ENCODE results near the gene ACACB.
A peak's percentile ranks its signal among the peaks of the same experiment; 100 is the strongest.

Gene ACACB

DNA sequence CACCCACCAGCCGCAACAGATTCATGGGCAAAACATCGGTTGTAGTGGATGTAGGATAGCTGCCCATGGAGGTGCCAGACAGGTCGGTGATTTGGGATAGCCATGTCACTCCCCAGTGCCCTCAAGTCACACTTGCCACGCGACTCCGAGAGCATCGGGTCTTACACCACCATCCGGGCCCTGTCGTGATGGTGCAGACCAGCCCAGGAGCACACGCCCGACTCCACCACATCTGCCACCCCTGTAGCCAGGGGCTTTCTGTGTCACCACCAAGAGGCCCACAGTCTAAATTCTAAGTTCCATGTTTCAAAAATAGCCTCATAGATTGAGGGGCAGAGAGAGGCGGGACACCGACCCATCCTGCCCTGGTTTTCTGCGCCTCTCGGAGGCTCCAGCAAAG lies 174.7 kb downstream of the ACACB start:
- no peaks in the 10 kb centered on the region for H3K36me3 Mint-ChIP-seq (ENCODE audit: low read depth)
- H3K9me3 Mint-ChIP-seq: no peaks in the 10 kb centered on the region
- peaks cover 35% of the 10 kb centered on the region for H3K27me3 Mint-ChIP-seq (ENCODE audit: low read depth, poor library complexity)
- H3K27ac Mint-ChIP-seq: no peak overlapping the region
- H3K4me3 Mint-ChIP-seq: peak overlapping the region; percentile 46
- no peak for DNase-seq
- H3K4me1 Mint-ChIP-seq: peaks cover 21% of the 10 kb centered on the region
- TF ChIP-seq, protein P1, sequence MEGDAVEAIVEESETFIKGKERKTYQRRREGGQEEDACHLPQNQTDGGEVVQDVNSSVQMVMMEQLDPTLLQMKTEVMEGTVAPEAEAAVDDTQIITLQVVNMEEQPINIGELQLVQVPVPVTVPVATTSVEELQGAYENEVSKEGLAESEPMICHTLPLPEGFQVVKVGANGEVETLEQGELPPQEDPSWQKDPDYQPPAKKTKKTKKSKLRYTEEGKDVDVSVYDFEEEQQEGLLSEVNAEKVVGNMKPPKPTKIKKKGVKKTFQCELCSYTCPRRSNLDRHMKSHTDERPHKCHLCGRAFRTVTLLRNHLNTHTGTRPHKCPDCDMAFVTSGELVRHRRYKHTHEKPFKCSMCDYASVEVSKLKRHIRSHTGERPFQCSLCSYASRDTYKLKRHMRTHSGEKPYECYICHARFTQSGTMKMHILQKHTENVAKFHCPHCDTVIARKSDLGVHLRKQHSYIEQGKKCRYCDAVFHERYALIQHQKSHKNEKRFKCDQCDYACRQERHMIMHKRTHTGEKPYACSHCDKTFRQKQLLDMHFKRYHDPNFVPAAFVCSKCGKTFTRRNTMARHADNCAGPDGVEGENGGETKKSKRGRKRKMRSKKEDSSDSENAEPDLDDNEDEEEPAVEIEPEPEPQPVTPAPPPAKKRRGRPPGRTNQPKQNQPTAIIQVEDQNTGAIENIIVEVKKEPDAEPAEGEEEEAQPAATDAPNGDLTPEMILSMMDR (IDR thresholded peaks at IDR 0.05): no peak

DNA sequence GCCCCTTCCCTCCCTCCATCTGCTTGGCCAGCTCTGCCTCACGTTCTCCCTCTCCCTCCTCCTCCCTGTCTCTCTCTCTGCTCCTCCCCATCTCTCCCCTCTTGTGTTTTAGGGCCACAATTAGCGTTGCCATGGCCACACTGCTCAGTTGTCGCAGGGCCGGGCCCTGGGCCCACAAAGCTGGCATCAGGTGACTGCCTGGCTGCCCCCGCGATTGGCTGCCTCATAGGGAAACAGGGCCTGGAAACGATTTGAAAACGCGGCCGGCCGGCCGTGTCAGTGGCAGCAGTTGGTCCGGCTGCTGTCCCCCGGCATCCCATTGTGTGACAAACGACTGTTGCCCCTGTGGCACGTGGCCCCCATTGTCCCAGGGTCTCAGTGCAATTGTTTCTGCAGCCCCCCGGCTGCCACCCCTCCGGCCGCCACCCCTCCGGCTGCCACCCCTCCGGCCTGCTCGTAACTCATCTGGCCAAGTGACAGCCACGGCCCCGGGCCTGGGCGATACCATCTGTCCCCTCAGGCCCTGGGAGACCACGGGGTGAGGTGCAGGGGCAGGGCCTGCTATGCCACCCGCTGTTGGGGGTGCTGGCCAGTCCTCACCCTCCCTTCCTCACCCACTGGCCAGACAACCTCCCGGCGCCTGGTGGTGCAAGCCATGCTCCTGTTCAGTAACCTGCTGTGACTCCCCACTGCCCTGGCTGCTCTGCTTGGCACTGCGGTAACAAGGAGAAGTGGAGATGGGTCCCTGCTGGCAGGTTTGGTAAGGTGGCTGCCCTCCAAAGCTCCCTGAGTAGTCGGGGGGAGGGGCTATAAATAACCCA lies 175.3 kb downstream of the ACACB start:
- peak; percentile 81 for DNase-seq
- no peaks in the 10 kb centered on the region for H3K36me3 Mint-ChIP-seq (ENCODE audit: low read depth)
- peaks cover 21% of the 10 kb centered on the region for H3K4me1 Mint-ChIP-seq
- TF ChIP-seq, protein P1 (IDR thresholded peaks at IDR 0.05): no peak
- H3K4me3 Mint-ChIP-seq: peak overlapping the region; percentile 46
- no peaks in the 10 kb centered on the region for H3K9me3 Mint-ChIP-seq
- H3K27ac Mint-ChIP-seq: peak overlapping the region; percentile 83
- H3K27me3 Mint-ChIP-seq (ENCODE audit: low read depth, poor library complexity): peaks cover 33% of the 10 kb centered on the region

DNA sequence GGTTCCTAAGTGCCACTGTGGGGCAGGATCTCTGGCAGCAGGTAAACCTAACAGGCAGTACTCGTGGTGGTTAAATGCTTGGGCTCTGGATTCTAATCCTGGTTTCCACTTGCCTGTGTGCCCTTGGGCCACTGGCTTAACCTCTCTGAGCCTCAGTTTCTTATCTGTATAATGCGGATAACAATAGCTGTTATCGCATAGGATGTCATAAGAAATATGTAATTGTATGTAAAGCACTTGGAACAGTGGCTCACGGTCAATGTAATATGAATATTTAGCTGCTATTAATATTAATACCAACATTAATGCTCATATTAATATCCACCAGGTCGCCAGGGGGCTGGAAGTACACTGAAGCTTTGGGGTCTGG lies 175.9 kb downstream of the ACACB start:
- no peak overlapping the region for H3K27ac Mint-ChIP-seq
- peaks cover 21% of the 10 kb centered on the region for H3K4me1 Mint-ChIP-seq
- no peaks in the 10 kb centered on the region for H3K9me3 Mint-ChIP-seq
- H3K4me3 Mint-ChIP-seq: no peak overlapping the region
- H3K36me3 Mint-ChIP-seq (ENCODE audit: low read depth): no peaks in the 10 kb centered on the region
- H3K27me3 Mint-ChIP-seq (ENCODE audit: low read depth, poor library complexity): peaks cover 37% of the 10 kb centered on the region
- DNase-seq: no peak
- TF ChIP-seq, protein P1 (IDR thresholded peaks at IDR 0.05): no peak

DNA sequence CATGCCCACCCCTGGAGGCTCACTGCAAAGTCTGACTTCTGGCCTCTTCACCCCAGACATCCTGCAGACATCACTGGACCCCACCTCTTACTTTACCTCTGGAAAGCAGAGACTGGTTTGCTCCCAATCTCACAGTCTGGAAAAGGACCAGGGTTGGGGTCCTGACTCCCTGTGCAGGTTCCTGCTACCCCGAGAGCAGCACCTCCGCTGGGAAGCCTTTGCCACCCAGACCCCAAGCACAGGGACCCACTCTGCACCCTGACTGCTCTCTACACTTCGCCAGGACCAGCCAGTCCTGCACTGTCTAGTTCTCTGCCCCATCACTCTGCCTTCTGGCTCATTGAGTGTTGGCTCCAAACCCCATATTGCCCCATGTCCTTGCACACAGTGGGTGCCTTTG lies 176.7 kb downstream of the ACACB start:
- DNase-seq: no peak
- no peak overlapping the region for H3K27ac Mint-ChIP-seq
- H3K4me3 Mint-ChIP-seq: no peak overlapping the region
- TF ChIP-seq, protein P1 (IDR thresholded peaks at IDR 0.05): no peak
- H3K9me3 Mint-ChIP-seq: no peaks in the 10 kb centered on the region
- peaks cover 21% of the 10 kb centered on the region for H3K4me1 Mint-ChIP-seq
- peaks cover 44% of the 10 kb centered on the region for H3K27me3 Mint-ChIP-seq (ENCODE audit: low read depth, poor library complexity)
- H3K36me3 Mint-ChIP-seq (ENCODE audit: low read depth): no peaks in the 10 kb centered on the region

DNA sequence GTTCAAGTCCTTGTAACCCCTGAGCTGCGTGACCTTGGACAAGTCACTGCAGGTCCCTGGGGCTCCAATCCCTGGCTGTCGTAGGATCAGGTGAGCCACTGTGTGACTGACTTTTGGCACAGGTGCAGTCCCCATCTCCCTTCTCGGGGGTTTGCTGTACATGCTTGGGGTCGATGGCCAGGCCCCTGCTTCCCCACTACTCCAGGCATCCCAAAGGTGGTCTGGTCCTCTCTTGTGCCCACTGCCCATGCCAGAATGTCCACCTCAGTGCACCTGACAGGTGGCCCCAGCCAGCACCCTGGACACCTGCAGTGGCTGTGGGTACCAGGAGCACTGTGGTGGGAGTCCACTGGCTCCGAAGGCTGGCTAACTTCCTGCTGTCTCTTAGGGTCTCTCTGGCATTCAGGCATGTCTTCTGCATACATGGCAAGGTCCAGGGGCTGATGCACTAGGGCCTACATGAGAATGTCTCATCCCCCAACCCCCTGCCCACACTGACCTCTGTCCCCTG lies 178.0 kb downstream of the ACACB start:
- H3K27me3 Mint-ChIP-seq (ENCODE audit: low read depth, poor library complexity): peaks cover 49% of the 10 kb centered on the region
- H3K27ac Mint-ChIP-seq: peak overlapping the region; percentile 19
- no peaks in the 10 kb centered on the region for H3K9me3 Mint-ChIP-seq
- no peaks in the 10 kb centered on the region for H3K36me3 Mint-ChIP-seq (ENCODE audit: low read depth)
- no peak overlapping the region for H3K4me3 Mint-ChIP-seq
- TF ChIP-seq, protein P1 (IDR thresholded peaks at IDR 0.05): no peak
- DNase-seq: no peak
- peaks cover 17% of the 10 kb centered on the region for H3K4me1 Mint-ChIP-seq
